IPS-NIHi11 (cell line): ENCODE data around the gene PSORS1C2.

ENCODE experiments used
- DNase-seq: peaks from one replicate; pipeline ENCODE4 v3.0.0; 2012; ENCODE audit warnings: mixed read lengths, low spot score

PSORS1C2 gene

GRCh38 chr6:31140643-31141042, 1.8 kb upstream of the PSORS1C2 start:
- no peak for DNase-seq

GRCh38 chr6:31139599-31139998, 733 bp upstream of the PSORS1C2 start:
- peak; percentile 72 for DNase-seq

GRCh38 chr6:31135710-31136109, 3.2 kb downstream of the PSORS1C2 start:
- DNase-seq, result no peak

GRCh38 chr6:31132806-31133205, 6.1 kb downstream of the PSORS1C2 start:
- no peak for DNase-seq

GRCh38 chr6:31131595-31131994, 7.3 kb downstream of the PSORS1C2 start:
- no peak for DNase-seq

- DNase-seq, result no peak
Measured at GRCh38 chr6:31130751-31131150, 8.1 kb downstream of the PSORS1C2 start.

- DNase-seq, result no peak
Measured at GRCh38 chr6:31129130-31129529, 9.7 kb downstream of the PSORS1C2 start.

- DNase-seq, result peak; percentile 80
Measured at GRCh38 chr6:31128093-31128676, 10.7 kb downstream of the PSORS1C2 start.

- no peak for DNase-seq
Measured at GRCh38 chr6:31126396-31127175, 12.3 kb downstream of the PSORS1C2 start.

GRCh38 chr6:31125586-31126363, 13.1 kb downstream of the PSORS1C2 start:
- DNase-seq, result no peak

- DNase-seq, result peak; percentile 39
Measured at GRCh38 chr6:31125162-31125561, 13.7 kb downstream of the PSORS1C2 start.

- peak; percentile 45 for DNase-seq
Measured at GRCh38 chr6:31122791-31123706, 15.8 kb downstream of the PSORS1C2 start.

- DNase-seq, result no peak
Measured at GRCh38 chr6:31121131-31121790, 17.6 kb downstream of the PSORS1C2 start.

- DNase-seq, result no peak
Measured at GRCh38 chr6:31120151-31120915, 18.5 kb downstream of the PSORS1C2 start, which contains the start of gene CDSN. Gene CDSN (minus strand): TSS chr6:31120446. CDS start chr6:31120419, 27 bp downstream.

GRCh38 chr6:31118178-31118577, 20.7 kb downstream of the PSORS1C2 start:
- no peak for DNase-seq

GRCh38 chr6:31116661-31117385, 22.0 kb downstream of the PSORS1C2 start:
- DNase-seq, result no peak

GRCh38 chr6:31115941-31116560, 22.8 kb downstream of the PSORS1C2 start:
- no peak for DNase-seq

- DNase-seq, result no peak
Measured at GRCh38 chr6:31114970-31115849, 23.7 kb downstream of the PSORS1C2 start.
